ENCODE results near the gene SLF1.

Gene SLF1

DNA sequence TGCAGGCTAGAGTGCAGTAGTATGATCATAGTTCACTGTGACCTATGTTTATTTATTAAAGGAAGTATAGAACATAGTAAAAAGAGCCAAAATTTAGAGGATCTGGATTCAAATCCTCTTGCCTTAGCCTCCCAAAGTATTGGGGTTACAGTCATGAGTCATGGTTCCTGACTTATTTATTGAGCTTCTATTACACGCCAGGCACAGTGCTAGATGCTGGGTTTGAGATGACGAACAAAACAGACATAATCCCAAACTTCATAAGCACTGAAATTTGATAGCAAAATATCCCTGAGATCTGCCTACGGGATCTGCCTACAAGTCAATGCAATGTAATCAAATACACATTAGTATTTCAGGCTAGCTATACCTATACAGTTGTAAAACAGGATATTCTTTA lies 2.6 kb upstream of the SLF1 start:
- Histone ChIP-seq H3K9me3 (replicated peaks in 1 of 11) (no peaks in the 10 kb centered on the region), H3K4me3 (no peak overlapping the region), H3K9ac (no peak overlapping the region), H4K20me1 (peaks cover 0 to 14% (median 8%) of the 10 kb centered on the region in 11 experiments; a peak in 12 of 22 replicates), H3K27me3 (no peaks in the 10 kb centered on the region), H3K4me1 (peaks cover 18 to 33% (median 23%) of the 10 kb centered on the region in 10 experiments), H3K27ac (no peak overlapping the region), H3K4me2 (no peak overlapping the region), H3K36me3 (no peaks in the 10 kb centered on the region)
- no peak for TF ChIP-seq Cebpa-rat (IDR thresholded peaks at IDR 0.05)

DNA sequence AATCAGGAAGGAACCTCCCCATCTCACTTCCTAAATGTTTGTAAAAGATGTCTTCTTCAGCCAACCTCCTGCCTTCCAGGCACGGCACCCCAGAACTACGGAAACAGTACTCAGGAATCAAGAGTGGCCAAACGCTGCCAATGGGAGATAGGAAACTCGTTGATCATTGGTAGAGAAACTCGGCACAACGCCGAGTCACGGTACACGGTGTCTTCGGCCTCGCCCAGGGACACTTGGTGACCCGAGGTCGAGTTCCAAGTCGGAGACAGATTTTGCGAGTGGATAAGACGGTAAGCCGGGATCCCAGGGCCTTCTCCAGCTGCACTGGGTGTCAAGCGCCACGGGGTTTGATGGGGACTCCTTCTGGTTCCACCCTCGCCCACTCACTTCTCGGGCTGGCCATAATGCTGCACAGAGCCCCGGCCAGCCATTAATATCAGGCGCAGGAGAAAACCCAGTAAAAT lies 408 bp upstream of the SLF1 start:
- peaks cover 24 to 45% (median 30%) of the 10 kb centered on the region in 10 experiments for H3K4me1 ChIP-seq

DNA sequence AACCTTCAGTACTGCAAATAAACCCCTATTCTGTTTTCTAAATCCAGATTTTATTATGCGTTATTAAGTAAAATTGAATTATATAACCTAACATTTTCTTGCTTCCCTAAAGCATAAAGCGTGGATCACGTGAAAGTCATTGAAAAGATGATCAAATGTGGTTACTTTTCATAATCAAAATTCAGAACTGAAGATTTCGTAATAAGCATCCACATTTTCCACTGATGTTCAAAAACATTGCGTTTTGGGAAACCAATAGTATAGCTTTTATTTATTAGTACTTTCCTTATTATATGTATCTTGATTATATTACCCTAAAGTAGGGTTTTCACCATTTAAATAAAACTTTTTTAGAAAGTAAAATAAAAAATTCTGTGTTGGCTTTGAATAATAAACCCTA lies 1.8 kb downstream of the SLF1 start:
- Histone ChIP-seq H3K27ac (no peak overlapping the region), H3K36me3 (no peaks in the 10 kb centered on the region), H3K9me3 (replicated peaks in 1 of 11) (no peaks in the 10 kb centered on the region; a peak in 1 of 22 replicates), H4K20me1 (peaks cover 0 to 18% (median 8%) of the 10 kb centered on the region in 11 experiments; a peak in 12 of 22 replicates), H3K4me2 (peak overlapping the region in 10 of 11 experiments; percentile 79 to 95 (median 86); a peak in 20 of 22 replicates), H3K4me3 (peak overlapping the region in 2 of 10 experiments; percentile 83 to 87; a peak in 2 of 20 replicates), H3K4me1 (peaks cover 24 to 58% (median 37%) of the 10 kb centered on the region in 10 experiments), H3K9ac (peak overlapping the region in 8 of 11 experiments; percentile 73 to 88 (median 84); a peak in 4 of 22 replicates), H3K27me3 (no peaks in the 10 kb centered on the region)
- TF ChIP-seq Cebpa-rat (IDR thresholded peaks at IDR 0.05): no peak

More for the DNA sequence above, 408 bp upstream of the SLF1 start:
- peak overlapping the region; percentile 73 to 88 (median 83) for H3K9ac ChIP-seq
- TF ChIP-seq Cebpa-rat (IDR thresholded peaks at IDR 0.05): no peak
- H3K27ac ChIP-seq: peak overlapping the region; percentile 25 to 84 (median 80); a peak in 21 of 22 replicates
- H3K27me3 ChIP-seq: no peaks in the 10 kb centered on the region
- H3K4me2 ChIP-seq: peak overlapping the region; percentile 79 to 95 (median 88)
- H4K20me1 ChIP-seq: peaks cover 0 to 18% (median 8%) of the 10 kb centered on the region in 11 experiments; a peak in 12 of 22 replicates
- peak overlapping the region; percentile 75 to 96 (median 90) for H3K4me3 ChIP-seq
- H3K36me3 ChIP-seq: no peaks in the 10 kb centered on the region
- no peaks in the 10 kb centered on the region for H3K9me3 ChIP-seq (replicated peaks in 1 of 11)

DNA sequence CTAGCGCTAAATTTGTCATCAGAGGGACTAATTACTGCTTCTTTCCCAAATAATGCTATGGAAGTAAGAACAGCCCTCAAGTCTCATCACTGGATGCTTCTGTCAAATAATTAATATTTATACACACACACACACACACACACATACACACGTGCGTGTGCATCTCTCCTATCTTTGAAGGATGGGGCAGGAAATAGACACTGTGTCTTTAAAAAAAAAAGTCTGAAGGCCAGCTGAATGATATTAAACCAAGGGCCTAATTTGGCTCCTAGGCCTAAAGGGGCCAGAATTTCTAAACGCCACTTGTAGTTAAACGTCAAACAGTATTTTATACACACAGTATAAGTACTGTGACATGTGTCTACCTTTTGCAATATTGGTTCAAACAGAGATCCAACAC lies 3.3 kb downstream of the SLF1 start:
- H3K9ac ChIP-seq: no peak overlapping the region
- H3K36me3 ChIP-seq: no peaks in the 10 kb centered on the region
- H4K20me1 ChIP-seq: peaks cover 0 to 18% (median 8%) of the 10 kb centered on the region in 11 experiments; a peak in 12 of 22 replicates
- no peaks in the 10 kb centered on the region for H3K27me3 ChIP-seq
- H3K4me3 ChIP-seq: no peak overlapping the region
- H3K4me1 ChIP-seq: peaks cover 19 to 53% (median 37%) of the 10 kb centered on the region in 10 experiments
- TF ChIP-seq Cebpa-rat (IDR thresholded peaks at IDR 0.05): no peak
- H3K4me2 ChIP-seq: peak overlapping the region in 6 of 11 experiments; percentile 0 to 39 (median 5); a peak in 5 of 22 replicates
- H3K9me3 ChIP-seq (replicated peaks in 1 of 11): peaks cover 0 to 5% (median 0%) of the 10 kb centered on the region in 11 experiments; a peak in 3 of 22 replicates
- H3K27ac ChIP-seq: no peak overlapping the region

DNA sequence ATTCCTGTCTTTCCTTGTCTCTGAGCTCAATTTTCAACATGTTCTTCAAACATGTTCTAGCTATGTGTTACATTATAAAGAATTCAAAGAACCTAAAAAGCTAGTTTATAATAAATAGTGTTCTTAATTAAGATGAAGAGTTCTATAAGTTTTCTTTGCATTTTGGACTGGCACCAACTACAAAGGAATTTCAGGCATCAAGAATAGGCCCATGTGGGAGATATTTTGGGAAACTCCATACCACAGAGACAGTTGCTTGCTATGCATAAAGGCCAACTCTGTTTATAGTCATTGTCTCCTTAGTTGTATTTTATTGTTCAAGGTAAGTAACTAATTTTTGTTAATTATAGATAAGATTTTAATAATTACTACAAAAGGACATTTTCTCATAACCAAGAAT lies 4.5 kb downstream of the SLF1 start:
- H3K4me3 ChIP-seq: no peak overlapping the region
- H3K27ac ChIP-seq: no peak overlapping the region
- no peak for TF ChIP-seq Cebpa-rat (IDR thresholded peaks at IDR 0.05)
- peaks cover 0 to 18% (median 8%) of the 10 kb centered on the region in 11 experiments; a peak in 12 of 22 replicates for H4K20me1 ChIP-seq
- H3K27me3 ChIP-seq: no peaks in the 10 kb centered on the region
- H3K36me3 ChIP-seq: peaks cover 0 to 5% (median 0%) of the 10 kb centered on the region in 11 experiments; a peak in 4 of 22 replicates
- peaks cover 0 to 5% (median 0%) of the 10 kb centered on the region in 11 experiments; a peak in 4 of 22 replicates for H3K9me3 ChIP-seq (replicated peaks in 1 of 11)
- no peak overlapping the region for H3K9ac ChIP-seq
- peaks cover 11 to 46% (median 29%) of the 10 kb centered on the region in 10 experiments for H3K4me1 ChIP-seq
- peak overlapping the region in 5 of 11 experiments; percentile 5 to 50 (median 30); a peak in 4 of 22 replicates for H3K4me2 ChIP-seq

DNA sequence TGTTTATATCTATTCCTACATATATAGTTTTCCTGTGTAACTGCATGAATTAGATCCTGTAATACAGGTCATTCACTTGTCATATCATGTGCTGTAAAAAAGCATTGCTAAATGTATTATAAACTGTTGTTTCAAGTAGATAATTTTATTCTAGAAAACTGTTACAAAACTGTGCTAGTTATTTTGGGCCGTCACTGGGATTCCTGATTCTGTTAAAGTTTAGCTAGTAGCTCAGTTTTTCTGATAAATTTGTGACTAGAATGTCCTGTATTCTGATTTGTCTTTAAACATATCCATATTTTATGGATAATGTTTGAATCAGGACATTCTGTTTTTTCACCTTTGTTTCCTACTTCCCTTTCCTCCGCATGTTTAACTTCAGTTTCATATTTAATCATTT lies 5.4 kb downstream of the SLF1 start:
- no peak for TF ChIP-seq Cebpa-rat (IDR thresholded peaks at IDR 0.05)
- H3K4me1 ChIP-seq: peaks cover 11 to 46% (median 29%) of the 10 kb centered on the region in 10 experiments
- H3K27ac ChIP-seq: no peak overlapping the region
- H4K20me1 ChIP-seq: peaks cover 0 to 18% (median 8%) of the 10 kb centered on the region in 11 experiments; a peak in 12 of 22 replicates
- H3K36me3 ChIP-seq: peaks cover 0 to 13% (median 6%) of the 10 kb centered on the region in 11 experiments; a peak in 10 of 22 replicates
- H3K4me3 ChIP-seq: no peak overlapping the region
- no peak overlapping the region; a peak in 1 of 22 replicates for H3K9ac ChIP-seq
- H3K4me2 ChIP-seq: peak overlapping the region in 4 of 11 experiments; percentile 9 to 50 (median 31); a peak in 8 of 22 replicates
- no peaks in the 10 kb centered on the region for H3K27me3 ChIP-seq
- H3K9me3 ChIP-seq (replicated peaks in 1 of 11): peaks cover 0 to 8% (median 0%) of the 10 kb centered on the region in 11 experiments; a peak in 5 of 22 replicates

DNA sequence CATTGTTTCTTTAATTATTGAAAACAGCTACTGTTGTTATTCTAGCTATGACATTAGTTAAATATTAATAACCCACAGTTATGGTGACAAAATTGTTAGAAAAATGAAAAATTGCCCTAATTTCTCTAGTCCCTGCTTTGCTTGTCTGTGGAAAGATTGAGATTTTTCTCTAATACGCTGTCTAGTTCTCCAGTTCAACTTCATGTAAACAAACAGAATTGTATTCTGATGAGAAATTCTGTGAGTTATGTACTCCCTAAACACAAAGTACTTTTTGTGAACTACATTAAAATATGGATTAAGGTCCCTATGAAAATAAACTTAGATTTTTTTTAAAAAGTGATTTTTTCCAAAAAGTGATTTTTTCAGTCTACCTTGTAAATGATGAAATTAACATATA lies 8.7 kb downstream of the SLF1 start:
- no peak for TF ChIP-seq Cebpa-rat (IDR thresholded peaks at IDR 0.05)
- peaks cover 0 to 27% (median 15%) of the 10 kb centered on the region in 11 experiments; a peak in 17 of 22 replicates for H3K9me3 ChIP-seq (replicated peaks in 1 of 11)
- peaks cover 7 to 29% (median 18%) of the 10 kb centered on the region in 10 experiments for H3K4me1 ChIP-seq

DNA sequence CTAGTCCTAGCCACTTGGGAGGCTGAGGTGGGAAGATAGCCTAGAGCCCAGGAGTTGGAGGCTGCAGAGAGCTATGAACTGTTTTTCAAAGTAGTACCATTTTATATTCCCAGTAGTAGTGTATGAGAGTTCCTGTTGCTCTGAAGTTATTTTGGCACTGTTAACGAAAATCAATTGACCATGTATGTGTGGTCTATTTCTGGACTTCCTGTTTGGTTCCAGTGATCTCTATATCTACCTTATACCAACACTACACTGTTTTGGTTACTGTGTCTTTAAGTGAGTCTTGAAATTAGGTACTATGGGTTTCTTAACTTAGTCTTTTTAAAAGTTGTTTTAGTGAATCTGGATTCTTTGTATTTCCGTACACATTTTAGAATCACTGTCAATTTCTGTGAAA lies 13.6 kb downstream of the SLF1 start:
- peak overlapping the region in 1 of 10 experiments; percentile 1; a peak in 1 of 20 replicates for H3K4me3 ChIP-seq
- TF ChIP-seq Cebpa-rat (IDR thresholded peaks at IDR 0.05): no peak

More for the DNA sequence above, 8.7 kb downstream of the SLF1 start:
- no peak overlapping the region for H3K4me2 ChIP-seq
- H3K4me3 ChIP-seq: no peak overlapping the region
- H4K20me1 ChIP-seq: peaks cover 0 to 4% (median 0%) of the 10 kb centered on the region in 11 experiments; a peak in 2 of 22 replicates
- peaks cover 11 to 46% (median 30%) of the 10 kb centered on the region in 11 experiments; a peak in 20 of 22 replicates for H3K36me3 ChIP-seq
- H3K9ac ChIP-seq: no peak overlapping the region
- H3K27me3 ChIP-seq: no peaks in the 10 kb centered on the region
- no peak overlapping the region for H3K27ac ChIP-seq

DNA sequence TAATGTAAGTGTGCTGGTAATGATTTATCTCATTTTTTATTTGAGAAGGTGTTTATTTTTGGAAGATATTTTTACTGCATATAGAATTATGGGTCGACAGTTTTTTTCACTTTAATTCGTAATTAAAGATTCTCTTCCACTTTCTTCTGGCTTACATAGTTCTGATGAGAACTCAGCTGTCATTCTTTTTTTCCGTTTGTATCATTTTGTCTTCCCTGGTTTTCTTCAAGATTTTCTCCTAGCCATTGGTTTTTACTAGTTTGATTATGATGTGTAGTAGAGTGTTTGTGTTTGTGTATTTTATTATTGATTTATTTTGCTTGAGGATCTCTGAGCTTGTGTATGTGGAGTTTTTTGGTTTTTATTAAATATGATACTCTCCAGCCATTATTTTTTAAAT lies 21.7 kb downstream of the SLF1 start:
- Histone ChIP-seq H3K27ac (no peak overlapping the region), H3K4me2 (no peak overlapping the region), H3K4me3 (no peak overlapping the region), H3K4me1 (no peaks in the 10 kb centered on the region), H3K9ac (no peak overlapping the region), H3K27me3 (no peaks in the 10 kb centered on the region), H3K36me3 (peaks cover 61 to 97% (median 83%) of the 10 kb centered on the region in 11 experiments), H4K20me1 (no peaks in the 10 kb centered on the region), H3K9me3 (replicated peaks in 1 of 11) (peaks cover 51 to 70% (median 65%) of the 10 kb centered on the region in 11 experiments)
- no peak for TF ChIP-seq Cebpa-rat (IDR thresholded peaks at IDR 0.05)

More for the DNA sequence above, 13.6 kb downstream of the SLF1 start:
- Histone ChIP-seq H3K9me3 (replicated peaks in 1 of 11) (peaks cover 16 to 72% (median 57%) of the 10 kb centered on the region in 11 experiments), H3K36me3 (peaks cover 23 to 94% (median 73%) of the 10 kb centered on the region in 11 experiments), H3K4me1 (peaks cover 7 to 18% (median 12%) of the 10 kb centered on the region in 10 experiments), H3K27ac (peak overlapping the region in 3 of 11 experiments; percentile 23 to 44 (median 24); a peak in 4 of 22 replicates), H4K20me1 (no peaks in the 10 kb centered on the region), H3K9ac (no peak overlapping the region), H3K27me3 (no peaks in the 10 kb centered on the region), H3K4me2 (peak overlapping the region; percentile 50 to 74 (median 58))

Measured in BLaER1 treated with 17β-estradiol and CSF1 and Interleukin-3, amounts not matched to agents 10 nM and 100 nM (cell line).